HG03095 (cell line): ENCODE results near the gene PPARD.

ENCODE experiments used
- ATAC-seq: cut with Tn5 transposase; IDR thresholded peaks from one replicate; pipeline ENCODE4 v1.9.1; 2021; ENCODE audit warnings: moderate library complexity; ENCODE audit not compliant: unreplicated experiment

The PPARD gene

DNA sequence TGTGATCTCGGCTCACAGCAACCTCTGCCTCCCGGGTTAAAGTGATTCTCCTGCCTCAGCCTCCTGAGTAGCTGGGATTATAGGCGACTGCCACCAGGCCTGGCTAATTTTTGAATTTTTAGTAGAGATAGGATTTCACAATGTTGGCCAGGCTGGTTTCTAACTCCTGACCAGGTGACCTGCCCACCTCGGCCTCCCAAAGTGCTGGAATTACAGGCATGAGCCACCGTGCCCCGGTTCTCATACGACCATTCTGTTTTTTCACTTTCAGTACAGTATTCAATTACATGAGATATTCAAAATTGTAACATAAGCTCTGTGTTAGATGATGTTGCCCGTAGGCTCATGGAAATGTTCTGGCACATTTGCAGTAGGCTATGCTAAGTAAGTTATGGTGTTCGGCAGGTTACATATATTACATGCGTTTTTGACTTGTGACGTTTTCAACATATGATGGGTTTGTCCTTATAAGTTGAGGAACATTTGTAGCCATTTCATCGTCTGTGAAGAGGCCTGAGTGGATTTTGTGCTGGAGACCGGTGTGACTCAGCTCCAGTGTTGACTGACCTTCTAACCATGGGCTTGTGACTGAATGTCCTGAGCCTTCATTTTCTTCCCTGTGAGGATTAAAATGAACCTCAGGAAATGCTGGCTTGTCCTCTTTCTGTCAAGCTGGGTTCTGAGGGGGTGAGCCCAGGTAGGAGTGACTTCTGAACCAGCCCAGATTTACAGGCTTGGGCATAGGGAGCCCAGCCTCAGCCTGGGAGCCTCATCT, 12.2 kb downstream of the PPARD start:
- no peak for ATAC-seq

- ATAC-seq: no peak
Measured at GRCh38 chr6:35356391-35356790, 14.0 kb downstream of the PPARD start.

DNA sequence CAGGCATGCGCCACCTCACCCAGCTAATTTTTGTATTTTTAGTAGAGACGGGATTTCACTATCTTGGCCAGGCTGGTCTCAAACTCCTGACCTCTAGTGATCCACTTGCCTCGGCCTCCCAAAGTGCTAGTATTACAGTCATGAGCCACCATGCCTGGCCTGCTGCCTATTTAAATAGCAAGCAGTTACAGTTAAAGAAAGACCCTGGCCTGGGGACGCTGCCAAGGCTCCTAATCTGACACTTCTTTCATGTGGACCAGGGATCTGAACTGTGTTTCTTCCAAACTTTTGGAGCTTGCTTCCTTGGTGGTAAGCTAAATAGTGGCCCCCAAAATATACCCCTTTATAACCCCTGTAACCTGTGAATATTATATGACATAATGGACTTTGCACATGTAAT, 15.3 kb downstream of the PPARD start:
- ATAC-seq: no peak

DNA sequence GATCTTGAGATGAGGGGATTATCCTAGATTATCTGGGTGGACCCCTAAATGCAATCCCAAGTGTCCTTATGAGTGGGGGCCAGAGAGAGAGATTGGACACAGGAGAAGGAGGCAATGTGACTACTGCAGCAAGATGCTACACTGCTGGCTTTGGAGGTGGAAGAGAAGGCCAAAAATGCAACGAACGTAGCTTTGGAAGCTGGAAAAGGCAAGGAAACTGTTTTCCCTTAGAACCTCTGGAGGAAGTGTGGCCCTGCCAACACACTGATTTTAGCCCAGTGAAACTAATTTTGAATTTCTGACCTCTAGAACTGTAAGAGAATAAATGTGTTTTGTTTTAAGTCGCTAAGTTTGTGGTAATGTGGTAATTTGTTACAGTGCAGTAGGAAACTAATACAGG, 15.7 kb downstream of the PPARD start:
- ATAC-seq: no peak

DNA sequence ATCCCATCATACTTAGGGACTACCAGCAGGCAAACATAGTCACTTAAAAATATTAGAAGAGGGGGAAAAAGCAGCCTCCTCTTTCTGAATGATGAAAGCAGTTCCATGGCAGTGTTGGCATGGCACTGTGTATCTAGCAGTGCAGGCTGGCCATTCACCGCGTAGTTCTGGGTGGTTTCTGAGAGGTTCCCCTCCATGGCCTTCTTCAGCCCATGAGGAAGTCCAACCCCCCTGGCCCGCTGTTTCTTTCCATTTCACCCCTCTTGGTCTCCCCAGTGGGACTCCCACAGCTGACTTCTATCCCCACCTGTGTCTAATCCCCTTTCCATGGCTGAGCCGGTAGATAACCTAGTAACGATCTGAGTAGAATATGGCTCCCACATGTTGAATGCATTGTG, 17.0 kb downstream of the PPARD start:
- ATAC-seq: no peak

GRCh38 chr6:35359744-35360348, 17.5 kb downstream of the PPARD start:
- no peak for ATAC-seq

DNA sequence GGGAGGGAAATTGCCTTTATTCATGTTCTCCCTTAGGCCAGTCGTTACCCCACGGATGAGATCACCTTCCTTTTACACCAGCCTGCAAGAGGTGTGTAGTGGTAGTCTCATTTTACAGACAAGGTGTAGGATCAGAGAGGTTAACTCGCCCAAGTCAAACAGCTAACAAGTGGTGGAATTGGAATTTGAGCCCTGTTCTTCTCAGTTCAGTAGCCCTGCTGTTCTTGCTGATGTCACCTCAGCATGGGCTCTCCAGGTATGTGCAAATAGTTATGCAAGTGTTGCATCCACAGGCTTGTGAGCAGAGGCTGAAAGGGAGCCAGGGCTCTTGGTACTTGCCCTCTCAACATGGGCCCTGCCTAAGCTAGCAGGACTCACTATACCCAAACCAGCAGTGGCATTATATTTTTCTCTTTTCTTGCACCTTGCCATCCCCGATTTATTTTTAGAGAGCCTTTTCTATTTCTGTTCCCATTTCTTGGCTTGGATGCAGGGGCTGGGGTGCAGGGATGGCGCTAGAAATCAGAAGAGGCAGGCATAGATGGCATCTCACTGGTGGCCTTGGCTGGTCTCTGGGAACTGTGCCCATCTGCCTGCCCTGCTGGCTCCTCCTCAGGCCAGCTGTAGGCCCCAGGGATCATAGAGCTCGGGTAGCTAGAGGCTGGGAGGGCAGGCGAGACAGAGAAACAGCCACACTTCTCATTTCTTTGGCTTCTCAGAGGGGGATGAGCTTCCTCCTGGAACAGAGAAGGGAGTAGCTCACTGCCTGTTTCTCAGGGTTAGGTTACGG, 18.2 kb downstream of the PPARD start:
- no peak for ATAC-seq

GRCh38 chr6:35362200-35362599, 19.8 kb downstream of the PPARD start:
- no peak for ATAC-seq

DNA sequence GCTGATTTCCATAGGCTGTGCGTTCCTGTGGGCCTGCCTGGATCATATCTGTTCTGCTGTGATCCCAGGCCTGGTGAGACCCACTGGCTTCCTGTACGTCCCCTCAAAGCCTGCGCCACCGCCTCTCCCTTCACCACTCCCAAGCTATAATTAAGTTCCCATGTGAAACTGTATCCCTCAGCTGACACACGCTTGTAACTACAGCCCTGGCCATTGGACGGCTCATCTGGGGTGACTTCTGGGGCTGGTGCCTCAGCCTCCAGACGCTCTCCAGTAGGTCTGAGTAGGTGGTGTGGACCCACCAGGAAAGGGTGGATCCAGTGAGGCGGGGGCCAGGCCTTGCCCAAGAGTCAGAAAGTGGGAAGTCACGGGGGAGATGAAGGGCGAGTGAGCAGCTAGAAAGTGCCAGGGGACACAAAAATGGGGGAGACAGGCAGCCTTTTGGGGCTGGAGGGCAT, 21.0 kb downstream of the PPARD start:
- no peak for ATAC-seq

GRCh38 chr6:35365594-35366203, 23.3 kb downstream of the PPARD start:
- no peak for ATAC-seq

DNA sequence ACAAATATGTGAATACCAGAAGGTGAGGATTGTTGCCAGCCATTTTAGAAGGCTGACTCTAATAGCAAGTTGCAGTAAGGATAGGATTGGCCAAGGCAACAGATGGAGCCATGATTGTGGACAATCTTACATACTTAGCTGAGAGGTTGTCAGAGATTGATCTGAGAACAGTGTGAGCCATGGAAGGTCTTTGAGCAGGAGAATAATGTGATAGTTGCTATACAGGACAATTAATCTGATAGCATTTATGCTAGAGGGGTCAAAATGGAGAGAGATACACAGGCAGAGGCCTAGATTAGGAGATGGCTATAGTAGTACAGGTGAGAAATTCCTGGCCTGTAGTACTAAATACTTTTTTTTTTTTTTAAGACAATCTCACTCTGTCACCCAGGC, 23.8 kb downstream of the PPARD start:
- ATAC-seq: no peak

- ATAC-seq: no peak
Measured at GRCh38 chr6:35367646-35368037, 25.3 kb downstream of the PPARD start.

DNA sequence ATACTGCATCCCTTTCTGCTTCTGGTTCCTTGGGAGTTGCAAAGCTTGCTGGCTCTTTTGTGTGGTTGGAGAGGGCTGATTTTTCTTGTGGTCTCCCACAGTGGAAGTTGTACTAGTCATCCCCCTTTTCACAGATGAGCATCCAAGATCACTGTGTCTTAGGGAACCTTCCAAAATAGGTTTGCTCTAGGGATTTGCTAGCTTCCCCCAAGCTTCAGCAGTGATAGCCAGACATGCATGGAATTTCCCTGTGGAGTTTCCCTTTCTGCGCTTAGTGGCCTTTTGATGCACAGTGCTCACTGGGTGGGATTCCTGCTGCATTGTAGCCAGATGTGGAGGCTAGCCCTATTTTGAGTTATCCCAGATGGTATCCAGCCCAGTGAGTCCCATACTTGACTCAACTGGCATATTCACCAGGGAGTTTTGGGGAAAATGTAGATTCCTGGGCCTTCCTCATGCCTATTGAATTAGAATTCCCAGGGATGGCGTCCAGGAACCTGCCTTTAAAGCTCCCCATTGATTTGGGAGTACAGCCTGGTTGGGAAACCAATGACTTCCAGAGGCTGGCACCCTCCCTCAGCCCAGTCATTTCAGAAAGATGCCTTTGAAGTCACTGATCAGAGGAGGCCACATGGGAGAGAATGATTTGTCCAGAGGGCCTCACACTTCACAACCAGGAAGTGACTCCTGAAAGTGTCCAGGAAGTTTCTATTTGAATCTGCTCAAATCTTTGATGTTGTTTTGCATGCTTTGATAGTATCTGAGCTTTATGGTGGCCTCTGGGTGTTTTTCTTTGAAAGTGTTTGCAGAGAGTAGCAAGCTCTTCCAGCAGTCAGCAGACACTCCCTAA, 25.9 kb downstream of the PPARD start:
- ATAC-seq: no peak

DNA sequence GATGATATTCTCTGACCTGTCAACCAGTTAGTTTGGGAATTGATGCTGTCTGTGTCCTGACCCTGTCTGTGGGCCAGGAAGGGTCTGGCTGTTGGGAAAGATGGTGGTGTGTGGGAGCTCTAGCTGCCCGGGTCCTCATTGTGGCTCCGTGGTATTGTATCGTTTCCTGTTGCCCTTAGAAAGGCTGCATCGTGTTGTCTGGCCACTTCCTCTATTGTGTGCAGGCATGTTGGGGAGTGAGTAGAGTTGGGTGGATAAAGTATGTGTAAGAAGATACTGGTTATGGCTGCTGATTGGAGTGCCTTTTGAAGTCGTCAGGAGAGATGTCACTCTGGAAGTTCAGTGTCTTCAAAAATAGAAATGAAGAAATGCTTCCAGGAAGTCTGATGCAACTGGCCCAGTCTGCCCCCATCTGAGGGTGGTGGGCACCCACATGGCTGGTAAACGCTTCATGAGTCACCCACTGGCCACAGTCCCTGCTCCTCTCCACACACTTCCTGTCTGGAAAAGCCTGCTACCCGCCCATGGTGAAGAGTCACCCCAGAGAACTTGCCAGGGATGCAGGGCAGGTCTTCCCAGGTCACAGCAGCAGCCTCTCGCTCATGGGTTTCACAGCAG, 27.9 kb downstream of the PPARD start:
- no peak for ATAC-seq

DNA sequence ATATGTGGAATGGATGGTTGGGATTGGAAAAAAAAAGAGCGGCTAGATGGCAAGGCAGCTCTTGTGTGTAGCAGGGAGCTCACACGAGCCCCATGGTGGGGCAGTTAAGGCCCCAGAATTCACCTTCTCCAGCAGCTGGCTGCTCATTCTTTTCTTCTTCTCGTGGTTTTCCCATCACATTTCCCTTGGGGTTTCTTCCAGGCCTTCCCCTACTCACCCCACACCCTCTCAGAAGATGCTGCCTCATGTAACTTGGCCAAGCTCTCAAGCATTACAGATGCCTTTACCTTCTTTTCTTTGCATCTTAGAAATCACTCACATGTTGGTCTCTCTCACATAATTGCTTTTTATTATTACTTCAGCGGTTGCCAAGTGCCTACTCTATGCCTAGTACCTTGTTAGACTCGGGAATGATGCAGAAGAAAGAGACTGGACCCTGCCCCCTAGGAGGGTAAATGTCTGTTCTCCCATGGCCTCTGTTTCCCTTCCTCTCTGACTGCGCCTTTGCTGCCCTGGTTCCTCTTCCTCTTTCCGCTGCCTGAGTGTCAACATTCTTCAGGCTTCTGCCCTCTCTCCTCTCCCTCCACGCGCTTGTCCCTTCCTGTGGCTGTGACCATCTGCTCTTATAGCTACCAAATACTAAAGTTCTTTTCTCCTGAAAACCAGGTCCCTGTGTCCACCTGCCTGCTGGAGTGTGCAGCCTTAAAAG, 28.6 kb downstream of the PPARD start:
- ATAC-seq: no peak

DNA sequence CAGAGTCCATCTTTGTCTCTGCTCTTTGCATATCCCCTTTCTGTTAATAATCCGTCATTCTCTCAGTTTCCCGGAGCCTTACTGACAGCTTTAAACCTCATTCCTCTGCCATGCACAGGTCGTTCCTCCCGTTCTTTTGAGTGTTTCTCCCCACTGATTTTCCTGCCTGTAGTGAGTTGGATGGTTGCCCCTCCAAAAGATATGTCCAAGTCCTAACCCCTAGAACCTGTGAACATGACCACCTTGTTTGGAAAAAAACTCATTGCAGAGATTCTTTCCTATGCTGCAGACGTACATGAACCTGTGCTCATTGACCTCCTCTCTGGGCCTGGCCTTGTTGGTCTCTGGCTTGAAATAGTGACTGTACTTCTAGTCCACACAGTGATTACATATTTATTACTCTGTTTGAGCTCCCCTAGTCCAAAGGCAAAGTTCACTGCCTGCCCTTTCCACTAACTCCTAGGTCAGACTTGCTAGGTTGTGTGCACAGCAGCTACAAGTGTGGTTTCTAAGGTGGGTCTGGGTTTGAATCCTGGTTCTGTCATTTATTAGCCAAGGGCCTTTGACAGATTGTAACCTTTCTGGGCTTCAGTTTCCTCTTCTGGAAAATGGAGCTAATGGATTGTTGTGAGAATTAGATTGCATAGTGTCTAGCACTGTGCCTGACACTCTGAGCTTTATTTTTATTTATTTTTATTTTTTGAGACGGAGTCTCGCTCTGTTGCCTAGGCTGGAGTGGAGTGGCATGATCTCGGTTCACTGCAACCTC, 29.3 kb downstream of the PPARD start:
- ATAC-seq: no peak

GRCh38 chr6:35372633-35373032, 30.3 kb downstream of the PPARD start:
- ATAC-seq: no peak

GRCh38 chr6:35376281-35376680, 33.9 kb downstream of the PPARD start:
- no peak for ATAC-seq

DNA sequence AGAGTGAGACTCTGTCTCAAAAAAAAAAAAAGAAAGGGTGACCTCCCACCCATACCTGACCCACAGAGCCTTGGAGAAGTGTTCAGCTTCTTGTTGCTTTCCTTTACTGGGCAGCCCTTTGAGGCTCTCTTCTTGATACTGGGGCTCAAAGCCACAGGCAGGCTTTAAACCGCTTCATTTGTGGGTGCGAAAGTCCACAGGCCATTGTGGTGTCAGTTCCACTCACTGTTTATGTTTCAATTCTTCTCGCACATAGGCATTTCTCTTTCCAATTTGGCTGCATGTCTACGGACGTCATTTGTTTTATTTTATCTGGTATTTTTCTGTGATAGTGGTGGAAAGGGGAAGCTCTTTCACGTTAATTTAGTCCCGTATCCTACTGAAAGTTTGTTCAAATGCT, 34.6 kb downstream of the PPARD start:
- ATAC-seq: no peak
